B cell (primary cell): ENCODE data around the gene GFOD1.

Source experiments
- CTCF ChIP-seq: fragments of 200-600 bp; IDR thresholded peaks from one replicate; pipeline ENCODE4 v1.8.0; 2022; ENCODE audit warnings: antibody characterized with exemption, mild to moderate bottlenecking
- EZH2 ChIP-seq: IDR thresholded peaks from 2 replicates; pipeline ENCODE4 v1.6.1; 2012; ENCODE audit warnings: borderline replicate concordance, low read depth, mild to moderate bottlenecking, moderate library complexity, low read length; ENCODE audit not compliant: insufficient read depth, poor library complexity, severe bottlenecking

- TF ChIP-seq CTCF, result no peak
- no peak for TF ChIP-seq EZH2
These were observed 108.5 kb downstream of the GFOD1 start for GRCh38 chr6:13378669-13379590.
